Measurements from ENCODE around the gene GSKIP.
"Not testable (repeated sequence)": the region's sequence is repeated elsewhere in the genome, so short reads cannot be mapped to it uniquely, and the experiment has no call there.

Gene GSKIP

DNA sequence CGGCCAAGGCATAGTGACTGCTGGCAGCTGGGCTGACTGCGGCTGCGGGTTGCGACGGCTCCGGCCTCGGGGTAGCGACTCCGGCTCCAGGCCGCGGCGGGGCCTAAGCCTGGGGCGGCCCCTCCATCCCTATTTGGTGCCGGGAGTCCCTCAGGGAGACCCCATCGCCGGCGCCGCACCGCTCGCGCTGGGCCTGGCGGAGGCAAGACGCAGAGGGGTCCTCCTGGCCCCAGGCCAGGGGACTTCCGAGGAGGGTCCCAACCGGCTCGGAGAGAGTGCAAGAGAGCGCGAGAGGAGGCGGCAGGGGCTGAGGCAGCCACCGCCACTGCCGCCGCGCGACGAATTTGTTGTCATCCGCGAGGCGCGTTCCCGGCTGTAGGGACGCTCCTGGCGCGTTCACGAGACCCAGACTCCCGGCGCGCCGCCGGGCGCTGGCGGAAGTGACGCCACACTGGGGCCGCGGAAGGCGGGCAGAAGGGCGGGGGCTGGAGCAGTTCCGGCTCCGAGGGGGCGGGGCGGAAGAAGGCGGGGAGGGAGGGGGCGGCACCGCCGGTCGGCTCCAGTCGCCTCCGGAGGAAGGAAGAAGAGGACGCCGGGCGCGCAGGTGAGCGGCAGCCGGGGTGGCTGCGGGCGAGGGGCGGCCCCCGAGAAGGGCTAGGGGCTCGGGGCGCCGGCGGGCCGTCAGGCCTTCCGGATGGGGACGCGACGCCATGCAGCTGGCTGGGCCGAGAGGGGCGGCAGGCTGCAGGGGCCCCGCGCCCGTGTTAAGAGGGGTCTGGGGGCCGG, at the start of gene GSKIP, which contains the start of gene ATG2B:
GSKIP (plus strand) TSS at position 562 of the 786 bp plus-strand sequence. CDS start 18,722 bp downstream, outside the sequence.
ATG2B (minus strand) TSS at position 377 of the 786 bp plus-strand sequence; CDS start at position 12, 365 bp downstream.
- peak; percentile 99 for DNase-seq

- no peak for DNase-seq
Measured at GRCh38 chr14:96316087-96316486, 47.2 kb upstream of the GSKIP start.

GRCh38 chr14:96318836-96319235, 44.5 kb upstream of the GSKIP start:
- no peak for DNase-seq

DNA sequence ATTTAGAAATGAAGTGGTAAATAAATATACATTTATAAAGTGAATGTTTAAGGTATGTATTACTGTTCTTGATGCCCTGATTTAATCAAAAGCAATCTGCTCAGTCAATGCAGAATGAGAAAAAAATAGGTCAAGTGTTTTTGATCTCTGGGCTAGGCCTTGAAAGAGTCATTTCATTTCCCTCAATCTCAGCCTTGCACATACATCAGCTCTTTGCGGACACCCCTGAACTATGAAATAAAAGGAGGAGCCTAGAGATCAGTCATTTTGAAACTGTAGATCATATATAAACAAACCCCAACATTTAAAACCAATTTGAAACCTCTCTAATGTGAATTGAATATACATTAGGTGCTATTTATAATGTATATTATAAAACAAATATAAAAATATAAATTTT, 42.7 kb upstream of the GSKIP start:
- no peak for DNase-seq

GRCh38 chr14:96324219-96324618, 39.1 kb upstream of the GSKIP start:
- no peak for DNase-seq

GRCh38 chr14:96338551-96338950, 24.8 kb upstream of the GSKIP start:
- DNase-seq: no peak

DNA sequence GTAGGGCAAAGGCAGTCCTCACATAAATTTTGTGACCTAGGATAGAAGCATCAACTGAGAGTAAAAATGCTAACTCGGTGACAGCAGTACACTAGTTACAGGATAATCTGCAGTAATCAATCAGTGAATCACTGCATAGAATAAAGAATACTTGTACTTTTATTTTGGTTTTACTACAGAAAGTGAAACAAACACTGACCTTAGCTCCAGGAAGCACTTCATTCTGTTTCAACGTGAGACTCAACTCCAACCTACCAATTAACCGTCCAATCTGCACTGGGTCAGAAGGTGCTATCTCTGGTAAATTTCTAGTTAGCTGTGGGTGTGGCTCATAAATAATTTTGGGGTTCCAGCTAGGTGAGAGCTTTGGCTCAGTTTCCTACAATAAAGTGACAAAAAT, 22.0 kb upstream of the GSKIP start:
- DNase-seq: no peak

- no peak for DNase-seq
Measured at GRCh38 chr14:96345669-96346068, 17.7 kb upstream of the GSKIP start.

GRCh38 chr14:96347957-96348356, 15.4 kb upstream of the GSKIP start:
- DNase-seq: not testable (repeated sequence)

DNA sequence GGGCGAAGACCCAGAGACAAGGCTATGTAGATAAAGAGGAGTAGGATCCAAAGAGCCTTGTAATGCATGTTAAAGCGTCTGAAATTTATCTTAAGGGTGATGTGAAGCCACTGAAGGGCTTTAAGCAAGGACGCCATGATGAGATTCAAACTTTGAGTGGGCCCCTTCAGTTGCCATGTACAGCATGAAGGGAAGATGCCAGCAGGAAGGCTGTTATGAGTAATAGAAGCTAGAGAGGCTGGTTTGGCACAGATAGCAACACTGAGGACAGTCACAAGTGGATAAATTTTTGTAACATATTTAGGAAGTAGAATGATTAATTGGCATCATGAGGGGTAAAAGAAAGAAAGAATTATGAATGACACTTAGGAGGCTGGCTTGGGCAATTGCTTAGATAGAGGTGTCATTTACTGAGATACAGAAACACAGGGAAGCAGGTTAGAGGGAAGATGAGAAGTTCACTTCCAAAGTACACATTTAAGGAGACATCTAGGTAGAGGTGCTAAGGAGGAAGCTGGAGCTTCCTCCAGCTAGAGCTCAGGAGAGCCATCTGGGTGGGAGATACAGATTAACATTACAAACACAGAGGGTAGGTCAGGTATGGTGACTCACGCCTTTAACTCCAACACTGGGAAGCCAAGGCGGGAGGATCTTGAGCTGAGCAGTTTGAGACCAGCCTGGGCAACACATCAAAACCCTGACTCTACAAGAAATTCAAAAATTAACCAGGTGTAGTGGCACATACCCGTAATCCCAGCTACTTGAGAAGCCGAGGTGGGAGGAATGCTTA, 13.8 kb upstream of the GSKIP start:
- no peak for DNase-seq

- no peak for DNase-seq
Measured at GRCh38 chr14:96351986-96352385, 11.3 kb upstream of the GSKIP start.

- no peak for DNase-seq
Measured at GRCh38 chr14:96352708-96353107, 10.6 kb upstream of the GSKIP start.

GRCh38 chr14:96354246-96354645, 9.1 kb upstream of the GSKIP start:
- DNase-seq: no peak

DNA sequence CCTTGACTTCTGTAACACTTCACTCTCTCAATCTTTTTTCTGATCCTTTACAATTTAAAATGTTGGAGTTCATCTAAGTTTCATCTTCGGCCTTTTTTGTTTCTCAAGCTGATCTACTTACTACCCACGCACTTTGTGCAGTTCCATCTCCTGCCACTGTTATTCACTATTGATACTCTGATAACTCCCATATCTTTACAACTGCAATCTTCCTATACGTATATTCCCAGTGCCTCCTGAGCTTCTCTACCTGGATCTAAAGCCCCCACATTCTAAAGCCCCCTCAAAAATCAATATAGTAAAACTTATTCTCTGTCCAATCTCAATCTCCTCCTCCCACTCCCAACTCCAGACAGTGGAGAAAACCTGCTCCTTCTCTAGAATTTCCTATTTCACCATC, 6.1 kb upstream of the GSKIP start:
- DNase-seq: no peak

- no peak for DNase-seq
Measured at GRCh38 chr14:96359959-96360358, 3.4 kb upstream of the GSKIP start.

- DNase-seq: peak; percentile 69
Measured at GRCh38 chr14:96362071-96362964, 1.0 kb upstream of the GSKIP start.

GRCh38 chr14:96363751-96364336, 518 bp downstream of the GSKIP start:
- DNase-seq: peak; percentile 32

DNA sequence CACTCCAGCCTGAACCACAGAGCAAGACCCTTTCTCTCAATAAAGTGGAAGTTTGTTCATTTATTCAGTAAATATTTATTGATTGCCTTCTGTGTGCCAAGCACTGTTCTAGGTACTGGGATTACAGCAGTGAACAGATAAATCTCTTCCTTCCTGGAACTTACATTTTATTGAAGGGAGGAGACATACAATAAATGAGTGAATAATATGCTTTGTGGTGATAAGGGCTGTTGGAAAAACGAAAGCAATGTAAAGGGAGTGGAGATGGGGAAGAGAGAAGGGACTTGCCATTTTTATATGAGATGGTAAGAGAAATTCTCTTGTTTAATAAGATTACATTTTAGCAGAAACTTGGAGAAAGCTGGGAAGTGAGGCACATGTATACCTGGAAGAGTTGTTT, 1.6 kb downstream of the GSKIP start:
- DNase-seq: no peak

DNA sequence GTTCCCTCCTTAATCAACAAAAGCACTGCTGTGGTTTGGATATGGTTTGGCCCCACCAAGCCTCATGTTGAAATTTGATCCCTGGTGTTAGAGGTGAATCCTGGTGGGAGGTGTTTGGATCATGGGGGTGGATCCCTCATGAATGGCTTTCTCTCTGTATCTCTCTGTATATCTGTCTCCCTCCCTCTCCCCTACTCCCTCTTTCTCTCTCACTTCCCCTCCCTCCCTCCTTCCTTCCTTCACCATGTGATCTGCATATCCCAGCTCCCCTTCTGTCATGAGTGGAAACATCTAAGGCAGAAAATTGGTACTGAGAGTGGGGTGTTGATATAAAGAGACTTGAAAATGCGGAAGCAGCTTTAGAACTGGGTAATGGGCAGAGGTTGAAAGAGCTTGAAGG, 5.2 kb downstream of the GSKIP start:
- no peak for DNase-seq

- no peak for DNase-seq
Measured at GRCh38 chr14:96370528-96370927, 7.2 kb downstream of the GSKIP start.

DNA sequence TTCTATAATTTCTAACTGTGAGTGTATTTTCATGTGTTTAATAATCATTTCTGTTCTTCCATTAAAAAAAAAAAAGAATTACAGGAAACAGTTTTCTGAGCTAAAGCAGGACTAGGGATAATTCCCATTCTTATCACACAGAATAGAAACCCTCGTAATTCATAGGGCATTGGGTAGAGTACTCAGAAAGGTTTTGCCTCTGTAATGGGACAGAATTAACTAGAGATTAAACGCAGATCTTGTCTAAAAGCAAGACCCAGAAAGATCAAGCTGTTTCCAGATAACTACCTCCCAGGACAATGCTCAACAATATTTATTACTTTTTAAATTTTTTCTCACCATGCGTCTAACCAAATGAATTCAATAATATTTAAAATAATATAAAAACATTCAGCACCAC, 10.2 kb downstream of the GSKIP start:
- no peak for DNase-seq

GRCh38 chr14:96376093-96376492, 12.8 kb downstream of the GSKIP start:
- no peak for DNase-seq

DNA sequence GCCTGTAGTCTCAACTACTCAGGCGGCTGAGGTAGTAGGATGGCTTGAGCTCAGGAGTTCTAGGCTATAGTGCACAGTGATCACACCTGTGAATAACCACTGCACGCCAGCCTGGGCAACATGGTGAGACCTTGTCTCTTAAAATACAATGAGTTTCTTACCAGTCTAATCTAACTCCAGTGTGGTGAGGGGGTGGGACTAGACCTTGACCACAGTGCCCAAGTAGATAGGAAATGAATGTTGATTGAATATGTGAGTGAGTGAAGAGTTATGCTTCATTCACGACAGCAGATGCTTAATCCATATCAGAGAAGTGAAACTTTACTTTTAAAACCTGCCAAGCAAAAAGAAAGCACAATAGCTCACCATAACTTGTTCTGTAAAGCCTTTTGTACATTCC, 17.4 kb downstream of the GSKIP start:
- DNase-seq: no peak
